Liver (tissue), 9 donors: ENCODE measurements around the gene KCNRG. TPM values are rescaled to one million over a fixed set of nuclear protein-coding genes. Genes with fewer than 3 reads are reported as not detected.

ENCODE experiments used
- DNase-seq: peaks from one replicate; pipeline ENCODE4 v3.0.0-alpha.2; 2017; ENCODE audit warnings: low spot score
- H3K27ac ChIP-seq, 2 donors: one replicate each; pipeline ENCODE4 v1.7.0; 2013; ENCODE audit warnings: inconsistent platforms in 2 of 2, low read length in 2 of 2, control low read depth in 1 of 2, low read depth in 1 of 2, mild to moderate bottlenecking in 1 of 2
- H3K27me3 ChIP-seq, 4 donors: one replicate each; pipeline versions ENCODE4 v1.6.1 to v1.7.0; 2013; ENCODE audit warnings: low read length in 3 of 4, inconsistent platforms in 1 of 4, mild to moderate bottlenecking in 1 of 4, moderate library complexity in 1 of 4; ENCODE audit not compliant: control insufficient read depth in 4 of 4, insufficient read depth in 4 of 4
- H3K36me3 ChIP-seq, 4 donors: one replicate each; pipeline versions ENCODE4 v1.6.1 to v1.7.0; 2013; ENCODE audit warnings: low read length in 3 of 4, mild to moderate bottlenecking in 3 of 4, low read depth in 1 of 4, moderate library complexity in 1 of 4; ENCODE audit not compliant: control insufficient read depth in 4 of 4, insufficient read depth in 3 of 4
- H3K4me1 ChIP-seq, 4 donors: one replicate each; pipeline versions ENCODE4 v1.6.1 to v1.7.0; 2013; ENCODE audit warnings: low read length in 3 of 4, mild to moderate bottlenecking in 3 of 4, moderate library complexity in 1 of 4; ENCODE audit not compliant: control insufficient read depth in 4 of 4, insufficient read depth in 4 of 4
- H3K4me3 ChIP-seq, 3 donors: one replicate each; pipeline versions ENCODE4 v1.6.1 to v1.7.0; 2013; ENCODE audit warnings: low read length in 3 of 3, control low read depth in 1 of 3, low read depth in 1 of 3, mild to moderate bottlenecking in 1 of 3
- H3K9ac ChIP-seq, 2 donors: one replicate each; pipeline ENCODE4 v1.7.0; 2013; ENCODE audit warnings: low read length in 2 of 2, mild to moderate bottlenecking in 2 of 2, moderate library complexity in 2 of 2, control low read depth in 1 of 2, low read depth in 1 of 2
- H3K9me3 ChIP-seq, 4 donors: one replicate each; pipeline versions ENCODE4 v1.6.1 to v1.7.0; 2013; ENCODE audit warnings: low read length in 3 of 4; ENCODE audit not compliant: control insufficient read depth in 4 of 4
- EGR1 ChIP-seq, 2 donors: IDR thresholded peaks; 2 replicates each; pipeline ENCODE4 v1.6.1; 2016 to 2018; ENCODE audit warnings: antibody characterized with exemption in 2 of 2, low read depth in 2 of 2
- FOXA1 ChIP-seq: IDR thresholded peaks from 2 replicates; pipeline ENCODE4 v1.6.1; 2016; ENCODE audit warnings: antibody characterized with exemption
- FOXA2 ChIP-seq: IDR thresholded peaks from 2 replicates; pipeline ENCODE4 v1.6.1; 2016; ENCODE audit warnings: antibody characterized with exemption
- GABPA ChIP-seq, 2 donors: IDR thresholded peaks in 1 of 2; conservative IDR thresholded peaks in 1 of 2; 2 replicates each; pipeline ENCODE4 v1.6.1; 2016; ENCODE audit warnings: antibody characterized with exemption in 2 of 2, mild to moderate bottlenecking in 1 of 2, moderate library complexity in 1 of 2
- HNF4A ChIP-seq, 2 donors: conservative IDR thresholded peaks; 2 replicates each; pipeline ENCODE4 v1.6.1; 2016; ENCODE audit warnings: antibody characterized with exemption in 2 of 2, mild to moderate bottlenecking in 2 of 2
- JUND ChIP-seq, 2 donors: IDR thresholded peaks; 2 replicates each; pipeline ENCODE4 v1.6.1; 2016; ENCODE audit warnings: antibody characterized with exemption in 2 of 2
- MAX ChIP-seq: IDR thresholded peaks from 2 replicates; pipeline ENCODE4 v1.6.1; 2016; ENCODE audit warnings: antibody characterized with exemption
- NR2F2 ChIP-seq: IDR thresholded peaks from 2 replicates; pipeline ENCODE4 v1.6.1; 2016; ENCODE audit warnings: antibody characterized with exemption
- RAD21 ChIP-seq, 2 donors: IDR thresholded peaks; 2 replicates each; pipeline ENCODE4 v1.6.1; 2016; ENCODE audit warnings: antibody characterized with exemption in 2 of 2, mild to moderate bottlenecking in 2 of 2
- REST ChIP-seq: IDR thresholded peaks from 2 replicates; pipeline ENCODE4 v1.6.1; 2016; ENCODE audit warnings: antibody characterized with exemption, mild to moderate bottlenecking
- RXRA ChIP-seq, 2 donors: IDR thresholded peaks; 2 replicates each; pipeline ENCODE4 v1.6.1; 2017 to 2018; ENCODE audit warnings: antibody characterized with exemption in 2 of 2, mild to moderate bottlenecking in 1 of 2
- SP1 ChIP-seq: IDR thresholded peaks from 2 replicates; pipeline ENCODE4 v1.6.1; 2018; ENCODE audit warnings: antibody characterized with exemption, mild to moderate bottlenecking
- TAF1 ChIP-seq: conservative IDR thresholded peaks from 2 replicates; pipeline ENCODE4 v1.6.1; 2016; ENCODE audit warnings: antibody characterized with exemption, mild to moderate bottlenecking
- YY1 ChIP-seq: IDR thresholded peaks from 2 replicates; pipeline ENCODE4 v1.6.1; 2016; ENCODE audit warnings: antibody characterized with exemption, mild to moderate bottlenecking
- WGBS: extraction: QIAGEN DNeasy Blood & Tissue Kit; methylation state at CpG from one replicate; pipeline ENCODE4 v1.1.7; 2013; 5-methylcytosine and 5-hydroxymethylcytosine counted together
- polyA plus RNA-seq, 2 donors: library from polyadenylated mRNA; stranded (reverse) in 1 of 2; unstranded in 1 of 2; fragments of 200-250 nt in 1 of 2; fragments of >200 nt in 1 of 2; fragmentation: Nextera tagmentation in 1 of 2; extraction: Ambion mirVana in 1 of 2; gene quantifications; one replicate each; pipeline versions ENCODE4 v1.2.1 to v1.2.3, GENCODE V29; 2013 to 2015
- total RNA-seq, 2 donors: library from RNA; depleted of rRNA; stranded (reverse); fragments of >200 nt; gene quantifications; one replicate each; pipeline ENCODE4 v1.2.3, GENCODE V29; 2014
- TF ChIP-seq, protein P1 (sequence below): fragments of 150-350 bp; IDR thresholded peaks from 2 replicates; pipeline ENCODE4 v1.5.1; 2017; ENCODE audit warnings: improper control_type of control experiment, low read depth, low read length; ENCODE audit not compliant: missing input control
- TF ChIP-seq, protein P2 (sequence below): IDR thresholded peaks from 2 replicates; pipeline ENCODE4 v1.6.1; 2016; ENCODE audit warnings: antibody characterized with exemption
- TF ChIP-seq, protein P3 (sequence below): IDR thresholded peaks from 2 replicates; pipeline ENCODE4 v1.6.1; 2016; ENCODE audit warnings: antibody characterized with exemption
- donor health status: healthy.
- donor health status: healthy.
- donor health status: healthy.
- donor health status: healthy.
- donor health status: healthy.

KCNRG gene
- total and polyA plus RNA-seq, 4 donors: 0.18 to 2.1 (median 1.2) TPM

DNA sequence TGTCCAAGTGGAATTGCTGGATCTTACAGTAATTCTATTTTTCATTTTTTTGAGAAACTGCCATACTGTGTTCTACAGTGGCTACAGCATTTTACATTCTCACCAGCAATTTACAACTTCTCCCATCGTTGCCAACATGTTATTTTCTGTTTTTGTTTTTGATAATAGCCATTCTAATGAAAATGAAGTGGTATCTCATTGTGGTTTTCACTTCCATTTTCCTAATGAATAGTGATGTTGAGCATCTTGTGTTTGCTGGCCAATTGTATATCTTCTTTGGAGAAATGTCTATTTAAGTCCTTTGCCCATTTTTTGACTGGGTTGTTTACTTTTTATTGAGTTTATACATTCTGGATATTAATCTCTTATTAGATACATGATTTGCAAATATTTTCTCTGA, 38.6 kb downstream of the KCNRG start:
- peaks cover 0 to 5% (median 0%) of the 10 kb centered on the region in 4 donors for H3K36me3 ChIP-seq
- WGBS: 87% methylated on average over 1 of the region's 1 CpG
- no peak for TF ChIP-seq JUND (IDR thresholded peaks at IDR 0.05)
- TF ChIP-seq TAF1: no peak
- no peak for TF ChIP-seq MAX
- TF ChIP-seq, protein P1, sequence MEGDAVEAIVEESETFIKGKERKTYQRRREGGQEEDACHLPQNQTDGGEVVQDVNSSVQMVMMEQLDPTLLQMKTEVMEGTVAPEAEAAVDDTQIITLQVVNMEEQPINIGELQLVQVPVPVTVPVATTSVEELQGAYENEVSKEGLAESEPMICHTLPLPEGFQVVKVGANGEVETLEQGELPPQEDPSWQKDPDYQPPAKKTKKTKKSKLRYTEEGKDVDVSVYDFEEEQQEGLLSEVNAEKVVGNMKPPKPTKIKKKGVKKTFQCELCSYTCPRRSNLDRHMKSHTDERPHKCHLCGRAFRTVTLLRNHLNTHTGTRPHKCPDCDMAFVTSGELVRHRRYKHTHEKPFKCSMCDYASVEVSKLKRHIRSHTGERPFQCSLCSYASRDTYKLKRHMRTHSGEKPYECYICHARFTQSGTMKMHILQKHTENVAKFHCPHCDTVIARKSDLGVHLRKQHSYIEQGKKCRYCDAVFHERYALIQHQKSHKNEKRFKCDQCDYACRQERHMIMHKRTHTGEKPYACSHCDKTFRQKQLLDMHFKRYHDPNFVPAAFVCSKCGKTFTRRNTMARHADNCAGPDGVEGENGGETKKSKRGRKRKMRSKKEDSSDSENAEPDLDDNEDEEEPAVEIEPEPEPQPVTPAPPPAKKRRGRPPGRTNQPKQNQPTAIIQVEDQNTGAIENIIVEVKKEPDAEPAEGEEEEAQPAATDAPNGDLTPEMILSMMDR: no peak
- no peak for TF ChIP-seq RXRA (IDR thresholded peaks at IDR 0.05)
- no peak for TF ChIP-seq SP1
- no peak for TF ChIP-seq GABPA (IDR thresholded peaks at IDR 0.05 in 1 of 2, conservative IDR thresholded peaks at IDR 0.05 in 1 of 2)
- no peak for TF ChIP-seq YY1
- no peak overlapping the region for H3K27ac ChIP-seq
- no peak for DNase-seq
- no peaks in the 10 kb centered on the region for H3K4me1 ChIP-seq
- H3K9me3 ChIP-seq: no peaks in the 10 kb centered on the region
- H3K9ac ChIP-seq: no peak overlapping the region
- H3K4me3 ChIP-seq: no peak overlapping the region
- H3K27me3 ChIP-seq: no peaks in the 10 kb centered on the region

DNA sequence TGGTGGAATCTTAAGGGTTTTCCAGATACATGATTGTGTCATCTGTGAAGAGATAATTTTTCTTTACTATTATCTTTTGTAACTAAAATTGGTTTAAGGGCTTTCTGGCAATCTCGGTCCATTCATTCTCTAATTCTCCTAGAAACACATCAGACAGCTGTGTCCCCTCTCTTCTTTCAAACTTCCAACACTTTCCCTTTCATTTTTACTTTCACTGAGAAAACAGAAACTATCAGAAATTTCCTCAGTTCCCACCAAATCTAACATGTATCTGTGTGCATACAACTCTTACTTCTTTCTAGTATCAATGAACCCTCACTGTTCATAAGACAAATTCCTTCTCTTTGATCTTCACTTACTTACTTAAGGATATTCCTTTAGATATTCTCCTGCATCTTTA, 40.2 kb downstream of the KCNRG start:
- 71% methylated on average over 1 of the region's 1 CpG for WGBS
- no peak overlapping the region for H3K27ac ChIP-seq
- TF ChIP-seq NR2F2 (no peak), REST (no peak), GABPA (IDR thresholded peaks at IDR 0.05 in 1 of 2, conservative IDR thresholded peaks at IDR 0.05 in 1 of 2) (no peak), MAX (no peak), YY1 (no peak), SP1 (no peak), FOXA1 (no peak), RAD21 (IDR thresholded peaks at IDR 0.05) (no peak), FOXA2 (no peak), HNF4A (conservative IDR thresholded peaks at IDR 0.05) (no peak), RXRA (IDR thresholded peaks at IDR 0.05) (no peak), TAF1 (no peak), EGR1 (IDR thresholded peaks at IDR 0.05; ENCODE audit: low read depth in 2 of 2) (no peak)
- TF ChIP-seq, protein P2, sequence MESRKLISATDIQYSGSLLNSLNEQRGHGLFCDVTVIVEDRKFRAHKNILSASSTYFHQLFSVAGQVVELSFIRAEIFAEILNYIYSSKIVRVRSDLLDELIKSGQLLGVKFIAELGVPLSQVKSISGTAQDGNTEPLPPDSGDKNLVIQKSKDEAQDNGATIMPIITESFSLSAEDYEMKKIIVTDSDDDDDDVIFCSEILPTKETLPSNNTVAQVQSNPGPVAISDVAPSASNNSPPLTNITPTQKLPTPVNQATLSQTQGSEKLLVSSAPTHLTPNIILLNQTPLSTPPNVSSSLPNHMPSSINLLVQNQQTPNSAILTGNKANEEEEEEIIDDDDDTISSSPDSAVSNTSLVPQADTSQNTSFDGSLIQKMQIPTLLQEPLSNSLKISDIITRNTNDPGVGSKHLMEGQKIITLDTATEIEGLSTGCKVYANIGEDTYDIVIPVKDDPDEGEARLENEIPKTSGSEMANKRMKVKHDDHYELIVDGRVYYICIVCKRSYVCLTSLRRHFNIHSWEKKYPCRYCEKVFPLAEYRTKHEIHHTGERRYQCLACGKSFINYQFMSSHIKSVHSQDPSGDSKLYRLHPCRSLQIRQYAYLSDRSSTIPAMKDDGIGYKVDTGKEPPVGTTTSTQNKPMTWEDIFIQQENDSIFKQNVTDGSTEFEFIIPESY: no peak
- TF ChIP-seq, protein P3, sequence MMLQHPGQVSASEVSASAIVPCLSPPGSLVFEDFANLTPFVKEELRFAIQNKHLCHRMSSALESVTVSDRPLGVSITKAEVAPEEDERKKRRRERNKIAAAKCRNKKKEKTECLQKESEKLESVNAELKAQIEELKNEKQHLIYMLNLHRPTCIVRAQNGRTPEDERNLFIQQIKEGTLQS: no peak
- H3K9me3 ChIP-seq: no peaks in the 10 kb centered on the region
- no peak for DNase-seq
- peaks cover 0 to 8% (median 1%) of the 10 kb centered on the region in 4 donors for H3K36me3 ChIP-seq
- H3K4me3 ChIP-seq: no peak overlapping the region
- no peaks in the 10 kb centered on the region for H3K4me1 ChIP-seq
- no peaks in the 10 kb centered on the region for H3K27me3 ChIP-seq
- H3K9ac ChIP-seq: no peak overlapping the region
